Breast epithelium (tissue), 4 donors: ENCODE data around the gene LRRC19. TPM values are rescaled to one million over a fixed set of nuclear protein-coding genes. Genes with fewer than 3 reads are reported as not detected.

Source experiments
- DNase-seq, 2 donors: peaks; one replicate each; pipeline ENCODE4 v3.0.0-alpha.2; 2019; ENCODE audit warnings: low spot score in 2 of 2
- H3K27ac ChIP-seq, 2 donors: fragments of 200-600 bp; sonication (generic) in 1 of 2; one replicate each; pipeline ENCODE4 v1.5.1; 2016 to 2019; ENCODE audit warnings: mild to moderate bottlenecking in 1 of 2
- H3K27me3 ChIP-seq, 2 donors: fragments of 200-600 bp; sonication (generic) in 1 of 2; one replicate each; pipeline versions ENCODE4 v1.5.1 to v1.6.0; 2017 to 2019; ENCODE audit warnings: control low read depth in 1 of 2, mild to moderate bottlenecking in 1 of 2
- H3K36me3 ChIP-seq: fragments of 200-600 bp; one replicate; pipeline ENCODE4 v1.5.1; 2019
- H3K4me1 ChIP-seq, 2 donors: fragments of 200-600 bp; sonication (generic); one replicate each; pipeline ENCODE4 v1.5.1; 2016 to 2019; ENCODE audit warnings: control low read depth in 1 of 2
- H3K4me3 ChIP-seq, 3 donors: fragments of 200-600 bp; sonication (generic); 1 replicate in 2 of 3; 2 replicates in 1 of 3; pipeline ENCODE4 v1.5.1; 2016 to 2019; ENCODE audit warnings: mild to moderate bottlenecking in 3 of 3, moderate library complexity in 2 of 3
- H3K9me3 ChIP-seq, 2 donors: fragments of 200-600 bp; sonication (generic) in 1 of 2; one replicate each; pipeline ENCODE4 v1.5.1; 2016 to 2019; ENCODE audit warnings: control low read depth in 1 of 2
- POLR2A ChIP-seq: fragments of 450-650 bp; IDR thresholded peaks from one replicate; pipeline ENCODE4 v1.6.1; 2016; ENCODE audit warnings: antibody characterized with exemption, mild to moderate bottlenecking, moderate library complexity
- POLR2AphosphoS5 ChIP-seq, 3 donors: sonication (generic); formaldehyde crosslinking; IDR thresholded peaks; one replicate each; pipeline ENCODE4 v1.6.1; 2017; ENCODE audit warnings: antibody characterized with exemption in 3 of 3
- intact Hi-C: fragments of 100-400 bp; cut with DNase I; formaldehyde crosslinking; loops from one replicate; pipeline ENCODE4 v1.15.1; 2023; ENCODE audit warnings: low total_unique reads
- total RNA-seq, 3 donors: library from RNA; depleted of rRNA; stranded (reverse); fragments of >200 nt; gene quantifications; one replicate each; pipeline ENCODE4 v1.1.0, GENCODE V29; 2016
- TF ChIP-seq, protein P1 (sequence below), 3 donors: fragments of 450-650 bp; IDR thresholded peaks; one replicate each; pipeline ENCODE4 v1.5.1; 2016 to 2017; ENCODE audit warnings: antibody characterized with exemption in 3 of 3, mild to moderate bottlenecking in 3 of 3, moderate library complexity in 3 of 3

Gene LRRC19
- total RNA-seq, 3 donors from 2014 or later = 0.66 TPM; not detected in 2

DNA sequence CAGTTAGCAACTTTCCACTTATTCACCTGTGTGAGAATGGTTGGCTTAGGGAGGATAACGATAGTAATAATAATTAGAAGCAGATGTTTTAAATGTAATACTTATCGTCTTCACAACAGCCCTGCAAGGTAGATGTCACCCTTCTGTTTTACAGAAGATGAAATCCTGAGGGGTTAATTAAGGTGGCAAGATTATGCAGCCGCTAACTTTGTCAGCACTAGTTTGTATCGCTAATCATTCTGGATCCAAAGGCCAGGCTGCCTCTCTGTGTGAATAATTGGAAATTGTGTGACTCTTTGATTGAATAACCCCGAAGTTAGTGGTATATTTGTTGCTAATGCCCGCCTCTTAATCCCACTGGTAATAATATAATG, 48.6 kb downstream of the LRRC19 start:
- TF ChIP-seq, protein P1, sequence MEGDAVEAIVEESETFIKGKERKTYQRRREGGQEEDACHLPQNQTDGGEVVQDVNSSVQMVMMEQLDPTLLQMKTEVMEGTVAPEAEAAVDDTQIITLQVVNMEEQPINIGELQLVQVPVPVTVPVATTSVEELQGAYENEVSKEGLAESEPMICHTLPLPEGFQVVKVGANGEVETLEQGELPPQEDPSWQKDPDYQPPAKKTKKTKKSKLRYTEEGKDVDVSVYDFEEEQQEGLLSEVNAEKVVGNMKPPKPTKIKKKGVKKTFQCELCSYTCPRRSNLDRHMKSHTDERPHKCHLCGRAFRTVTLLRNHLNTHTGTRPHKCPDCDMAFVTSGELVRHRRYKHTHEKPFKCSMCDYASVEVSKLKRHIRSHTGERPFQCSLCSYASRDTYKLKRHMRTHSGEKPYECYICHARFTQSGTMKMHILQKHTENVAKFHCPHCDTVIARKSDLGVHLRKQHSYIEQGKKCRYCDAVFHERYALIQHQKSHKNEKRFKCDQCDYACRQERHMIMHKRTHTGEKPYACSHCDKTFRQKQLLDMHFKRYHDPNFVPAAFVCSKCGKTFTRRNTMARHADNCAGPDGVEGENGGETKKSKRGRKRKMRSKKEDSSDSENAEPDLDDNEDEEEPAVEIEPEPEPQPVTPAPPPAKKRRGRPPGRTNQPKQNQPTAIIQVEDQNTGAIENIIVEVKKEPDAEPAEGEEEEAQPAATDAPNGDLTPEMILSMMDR (IDR thresholded peaks at IDR 0.05) = no peak
- no peaks in the 10 kb centered on the region for H3K27me3 ChIP-seq
- H3K36me3 ChIP-seq = no peaks in the 10 kb centered on the region
- no peaks in the 10 kb centered on the region for H3K9me3 ChIP-seq
- DNase-seq = no peak
- peak overlapping the region; percentile 91 to 93 for H3K27ac ChIP-seq
- peaks cover 0 to 8% of the 10 kb centered on the region in 2 donors for H3K4me1 ChIP-seq
- intact Hi-C loops = loop anchor here (5.0 kb wide), 1 partner anchor 580 kb away; no protein-coding TSS in a partner anchor
- peak overlapping the region; percentile 48 to 83 (median 67) for H3K4me3 ChIP-seq

DNA sequence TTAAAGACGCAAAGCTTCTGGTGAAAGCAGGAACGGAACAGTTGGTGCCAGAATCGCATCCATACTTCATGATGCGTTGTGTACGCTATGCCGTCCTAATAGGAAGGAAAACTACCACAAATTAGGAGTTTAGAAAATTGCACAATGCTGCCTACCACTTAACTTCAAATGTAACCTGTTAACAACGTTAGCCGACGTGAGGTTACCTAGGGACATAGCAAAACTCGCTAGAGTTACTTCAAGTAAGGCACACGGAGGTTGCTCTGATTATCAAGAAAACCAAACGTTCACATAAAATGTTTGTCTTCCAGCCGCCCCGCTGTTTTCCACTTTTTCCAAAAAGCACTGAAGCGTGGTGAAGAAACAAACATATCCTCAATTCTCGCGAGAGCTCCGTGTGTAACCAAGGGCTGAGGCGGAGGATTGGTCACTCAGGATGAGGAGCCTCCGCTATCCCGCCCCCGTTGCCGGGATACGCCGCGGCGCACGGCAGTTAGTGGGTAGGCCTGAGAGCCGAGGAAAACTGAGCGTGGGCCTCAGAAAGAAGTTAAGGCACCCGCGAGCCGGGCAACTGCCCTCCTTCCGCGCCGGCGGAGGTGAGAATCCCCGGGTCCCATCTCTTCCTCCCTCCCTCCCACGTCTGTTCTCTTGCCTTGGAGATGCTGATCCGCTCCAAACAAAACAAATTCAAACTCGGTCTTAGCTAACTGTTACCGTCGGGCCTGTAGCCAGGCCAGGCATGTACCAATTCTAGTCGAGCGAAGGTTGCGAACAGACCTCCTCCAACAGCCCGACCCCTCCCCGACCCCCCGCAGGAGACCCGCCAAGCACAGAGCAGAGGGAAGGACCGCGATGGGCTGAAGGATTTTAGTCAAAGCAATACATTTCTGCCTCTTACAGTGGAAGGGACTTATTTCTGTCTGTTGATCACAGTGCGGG, 49.3 kb downstream of the LRRC19 start, which contains the start of gene IFT74:
IFT74 (plus strand) TSS at position 492 of the 939 bp plus-strand sequence. CDS start 5,556 bp downstream, outside the sequence.
- intact Hi-C loops = loop anchor here (5.0 kb wide), 1 partner anchor 581 kb away; no protein-coding TSS in a partner anchor
- peak; percentile 97 to 98 for DNase-seq
- TF ChIP-seq POLR2AphosphoS5 (IDR thresholded peaks at IDR 0.05) (peak; percentile 28 to 68 (median 65)), POLR2A (peak; percentile 12)
- TF ChIP-seq, protein P1 (IDR thresholded peaks at IDR 0.05) = no peak
- H3K27me3 ChIP-seq = no peaks in the 10 kb centered on the region
- H3K4me1 ChIP-seq = peaks cover 0 to 8% of the 10 kb centered on the region in 2 donors
- H3K4me3 ChIP-seq = peak within 1 kb of the TSS; percentile 48 to 83 (median 67)
- H3K9me3 ChIP-seq = no peaks in the 10 kb centered on the region
- H3K36me3 ChIP-seq = no peaks in the 10 kb centered on the region
- peak within 1 kb of the TSS; percentile 91 to 93 for H3K27ac ChIP-seq

DNA sequence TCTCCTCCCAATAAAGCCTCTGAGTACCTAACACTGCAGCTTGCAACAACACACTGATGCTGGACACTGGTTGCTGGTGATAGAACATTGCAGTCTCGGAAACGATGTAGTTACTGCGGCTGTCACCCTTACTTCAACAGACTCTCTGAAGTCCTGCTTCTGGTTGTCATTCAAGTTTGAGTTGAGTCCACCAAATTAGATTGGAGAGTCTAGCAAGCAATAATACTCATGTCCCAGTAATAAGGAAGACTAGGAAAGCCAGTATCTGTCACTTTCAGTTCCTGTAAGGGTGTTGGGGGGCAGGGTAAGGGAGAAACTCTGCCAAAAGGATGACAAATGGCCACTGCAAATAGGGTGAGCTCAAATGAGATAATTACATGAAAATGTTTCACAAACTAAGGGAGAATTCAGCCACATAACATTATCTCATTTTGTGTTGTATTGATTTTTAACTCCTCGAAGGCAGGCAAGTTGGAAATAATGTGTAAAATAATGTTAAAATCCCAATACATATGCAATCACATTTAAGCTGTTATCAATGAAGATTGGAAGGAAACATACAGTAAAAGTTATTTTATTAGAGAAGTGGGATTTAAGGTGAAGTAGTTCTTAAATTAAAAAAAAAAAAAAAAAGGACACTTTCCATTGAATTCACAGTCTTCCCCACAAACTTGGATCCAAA, 50.1 kb downstream of the LRRC19 start:
- no peak for DNase-seq
- TF ChIP-seq POLR2AphosphoS5 (IDR thresholded peaks at IDR 0.05) (no peak), POLR2A (no peak)
- TF ChIP-seq, protein P1 (IDR thresholded peaks at IDR 0.05) = no peak
- peak overlapping the region; percentile 91 to 93 for H3K27ac ChIP-seq
- intact Hi-C loops = loop anchor here (5.0 kb wide), 1 partner anchor 582 kb away; no protein-coding TSS in a partner anchor
- H3K27me3 ChIP-seq = no peaks in the 10 kb centered on the region
- H3K4me1 ChIP-seq = peaks cover 0 to 8% of the 10 kb centered on the region in 2 donors
- H3K36me3 ChIP-seq = no peaks in the 10 kb centered on the region
- H3K4me3 ChIP-seq = peak overlapping the region; percentile 48 to 83 (median 67)
- H3K9me3 ChIP-seq = no peaks in the 10 kb centered on the region

DNA sequence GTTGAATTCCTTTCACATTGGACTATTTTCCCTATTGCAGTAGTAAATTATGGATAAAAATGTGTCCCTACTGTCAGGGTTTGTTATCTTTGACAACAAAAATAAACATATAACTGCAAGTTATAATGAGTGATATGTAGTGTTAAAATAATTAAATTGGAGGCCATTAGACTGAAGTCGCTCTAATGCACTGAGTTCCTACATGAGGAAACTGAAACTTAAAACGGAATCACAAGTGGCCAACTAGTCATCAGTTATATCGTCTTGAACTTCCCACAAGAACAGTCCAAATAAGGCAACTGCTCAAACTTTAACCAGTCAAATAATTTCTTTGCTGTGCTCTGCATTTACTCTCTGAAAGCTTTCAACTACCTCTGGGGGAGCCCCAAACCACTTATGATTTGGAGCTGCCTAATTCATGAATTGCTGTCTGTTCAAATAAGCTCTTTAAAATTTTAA, 51.4 kb downstream of the LRRC19 start:
- TF ChIP-seq, protein P1 (IDR thresholded peaks at IDR 0.05) = no peak
- TF ChIP-seq POLR2AphosphoS5 (IDR thresholded peaks at IDR 0.05) (no peak), POLR2A (no peak)
- Histone ChIP-seq H3K27me3 (no peaks in the 10 kb centered on the region), H3K36me3 (no peaks in the 10 kb centered on the region), H3K9me3 (no peaks in the 10 kb centered on the region), H3K4me1 (peaks cover 0 to 8% of the 10 kb centered on the region in 2 donors), H3K27ac (no peak overlapping the region), H3K4me3 (no peak overlapping the region)
- intact Hi-C loops = no loop called here
- no peak for DNase-seq
